ENCODE data around the gene AVPR2.
A peak's percentile ranks its signal among the peaks of the same experiment; 100 is the strongest.

Gene AVPR2

DNA sequence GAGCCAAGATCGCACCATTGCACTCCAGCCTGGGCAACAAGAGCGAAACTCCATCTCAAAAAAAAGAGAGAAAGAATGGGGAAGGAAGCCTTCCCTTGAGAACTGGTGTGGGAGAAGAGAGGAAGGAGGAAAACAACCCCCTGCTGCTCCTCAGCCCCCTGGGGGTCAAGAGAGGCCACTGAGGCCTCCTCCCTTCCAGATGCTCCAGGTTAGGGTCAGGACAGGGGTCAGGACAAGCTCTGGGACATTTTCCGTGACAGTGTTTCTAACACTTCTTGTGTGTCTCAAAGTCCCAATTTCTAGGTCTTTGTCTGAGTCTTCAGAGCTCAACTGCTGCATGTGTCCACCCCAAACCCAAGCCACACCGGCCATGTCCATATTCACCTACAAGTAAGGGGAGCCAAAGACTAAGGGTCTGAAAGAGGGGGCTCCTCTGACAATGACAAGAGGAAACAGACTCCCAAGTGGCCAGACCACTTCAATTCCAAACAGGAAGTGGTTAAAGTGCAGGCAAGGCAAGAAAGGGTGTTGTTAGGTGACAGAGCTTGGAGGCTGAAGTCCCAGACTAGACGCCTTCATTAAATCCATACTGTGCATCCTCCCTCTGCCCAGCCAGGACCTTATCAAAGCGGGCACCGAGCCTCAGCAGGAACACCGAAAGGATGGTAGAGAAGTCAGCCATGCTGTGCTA is 26.8 kb upstream of the AVPR2 start:
- no peak for DNase-seq
- TF ChIP-seq, protein P1, sequence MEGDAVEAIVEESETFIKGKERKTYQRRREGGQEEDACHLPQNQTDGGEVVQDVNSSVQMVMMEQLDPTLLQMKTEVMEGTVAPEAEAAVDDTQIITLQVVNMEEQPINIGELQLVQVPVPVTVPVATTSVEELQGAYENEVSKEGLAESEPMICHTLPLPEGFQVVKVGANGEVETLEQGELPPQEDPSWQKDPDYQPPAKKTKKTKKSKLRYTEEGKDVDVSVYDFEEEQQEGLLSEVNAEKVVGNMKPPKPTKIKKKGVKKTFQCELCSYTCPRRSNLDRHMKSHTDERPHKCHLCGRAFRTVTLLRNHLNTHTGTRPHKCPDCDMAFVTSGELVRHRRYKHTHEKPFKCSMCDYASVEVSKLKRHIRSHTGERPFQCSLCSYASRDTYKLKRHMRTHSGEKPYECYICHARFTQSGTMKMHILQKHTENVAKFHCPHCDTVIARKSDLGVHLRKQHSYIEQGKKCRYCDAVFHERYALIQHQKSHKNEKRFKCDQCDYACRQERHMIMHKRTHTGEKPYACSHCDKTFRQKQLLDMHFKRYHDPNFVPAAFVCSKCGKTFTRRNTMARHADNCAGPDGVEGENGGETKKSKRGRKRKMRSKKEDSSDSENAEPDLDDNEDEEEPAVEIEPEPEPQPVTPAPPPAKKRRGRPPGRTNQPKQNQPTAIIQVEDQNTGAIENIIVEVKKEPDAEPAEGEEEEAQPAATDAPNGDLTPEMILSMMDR (IDR thresholded peaks at IDR 0.05; ENCODE audit: low read depth, low read length), result no peak
- Histone ChIP-seq H3K27me3 (no peaks in the 10 kb centered on the region), H3K4me3 (ENCODE audit: low read depth, low read length) (no peak overlapping the region), H3K36me3 (peaks cover 10% of the 10 kb centered on the region), H3K9me3 (no peaks in the 10 kb centered on the region), H3K4me1 (peaks cover 47% of the 10 kb centered on the region)

DNA sequence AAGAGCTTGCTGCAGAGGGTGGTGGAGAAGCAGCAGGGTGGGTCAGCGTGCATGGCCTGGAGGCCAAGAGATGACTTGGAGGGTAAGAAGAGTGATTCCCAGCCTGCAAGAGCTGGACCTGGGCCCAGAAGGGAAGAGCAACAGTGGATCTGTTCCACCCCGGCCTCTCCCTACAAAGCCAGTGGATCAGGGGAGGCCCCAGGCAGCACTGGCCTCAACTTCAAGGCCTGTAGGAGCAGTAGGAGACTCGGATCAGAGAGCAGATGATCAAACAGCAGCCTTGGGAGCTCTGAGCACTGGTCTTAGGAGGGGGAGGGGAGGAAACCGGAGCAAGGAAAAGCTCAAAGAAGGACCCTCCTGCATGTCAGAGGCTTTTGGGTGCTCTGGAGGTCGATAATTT is 26.1 kb upstream of the AVPR2 start:
- DNase-seq, result no peak
- Histone ChIP-seq H3K9me3 (no peaks in the 10 kb centered on the region), H3K4me1 (peaks cover 45% of the 10 kb centered on the region), H3K36me3 (peaks cover 4% of the 10 kb centered on the region; the same call in 1 of the 2 replicates), H3K4me3 (ENCODE audit: low read depth, low read length) (peak overlapping the region; percentile 44), H3K27me3 (no peaks in the 10 kb centered on the region)
- TF ChIP-seq, protein P1 (IDR thresholded peaks at IDR 0.05; ENCODE audit: low read depth, low read length), result no peak

DNA sequence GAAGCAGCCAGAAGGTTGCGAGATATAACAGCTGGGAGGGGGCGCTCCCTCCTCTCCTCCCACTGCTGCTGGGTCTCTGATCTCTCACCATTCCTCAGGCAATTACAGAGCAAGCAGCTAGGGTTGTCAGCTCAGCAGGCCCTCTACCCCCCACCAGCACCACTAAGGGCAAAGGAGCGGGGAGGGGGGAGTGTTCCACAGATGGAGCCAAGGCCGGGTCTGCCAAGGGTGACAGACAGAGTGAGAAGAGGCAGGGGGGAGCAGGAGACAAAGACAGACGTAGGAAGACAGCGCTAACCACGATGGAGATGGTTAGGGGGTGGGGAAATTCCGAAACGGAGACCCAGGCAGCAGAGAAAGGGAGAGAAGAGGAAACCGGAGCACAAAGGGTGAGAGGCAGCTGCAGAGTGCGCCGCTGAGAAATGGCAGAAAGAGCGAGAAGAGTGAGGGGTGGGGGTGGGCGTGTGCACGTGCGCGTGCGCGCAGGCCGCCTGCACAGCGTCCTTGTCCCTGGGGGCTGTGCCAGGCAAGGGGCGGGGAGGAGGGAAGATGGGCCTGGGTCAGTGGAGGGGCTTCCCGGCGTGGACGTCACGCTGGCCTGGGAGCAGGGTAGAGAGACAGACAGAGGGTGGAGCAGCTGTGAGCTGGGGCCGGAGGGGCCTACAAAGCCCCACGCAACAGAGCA is 25.4 kb upstream of the AVPR2 start:
- Histone ChIP-seq H3K4me3 (ENCODE audit: low read depth, low read length) (peak overlapping the region; percentile 44), H3K9me3 (no peaks in the 10 kb centered on the region), H3K27me3 (no peaks in the 10 kb centered on the region), H3K36me3 (peaks cover 7% of the 10 kb centered on the region; the same call in 1 of the 2 replicates), H3K4me1 (peaks cover 45% of the 10 kb centered on the region)
- peak; percentile 63 for DNase-seq
- TF ChIP-seq, protein P1 (IDR thresholded peaks at IDR 0.05; ENCODE audit: low read depth, low read length), result peak; percentile 25

DNA sequence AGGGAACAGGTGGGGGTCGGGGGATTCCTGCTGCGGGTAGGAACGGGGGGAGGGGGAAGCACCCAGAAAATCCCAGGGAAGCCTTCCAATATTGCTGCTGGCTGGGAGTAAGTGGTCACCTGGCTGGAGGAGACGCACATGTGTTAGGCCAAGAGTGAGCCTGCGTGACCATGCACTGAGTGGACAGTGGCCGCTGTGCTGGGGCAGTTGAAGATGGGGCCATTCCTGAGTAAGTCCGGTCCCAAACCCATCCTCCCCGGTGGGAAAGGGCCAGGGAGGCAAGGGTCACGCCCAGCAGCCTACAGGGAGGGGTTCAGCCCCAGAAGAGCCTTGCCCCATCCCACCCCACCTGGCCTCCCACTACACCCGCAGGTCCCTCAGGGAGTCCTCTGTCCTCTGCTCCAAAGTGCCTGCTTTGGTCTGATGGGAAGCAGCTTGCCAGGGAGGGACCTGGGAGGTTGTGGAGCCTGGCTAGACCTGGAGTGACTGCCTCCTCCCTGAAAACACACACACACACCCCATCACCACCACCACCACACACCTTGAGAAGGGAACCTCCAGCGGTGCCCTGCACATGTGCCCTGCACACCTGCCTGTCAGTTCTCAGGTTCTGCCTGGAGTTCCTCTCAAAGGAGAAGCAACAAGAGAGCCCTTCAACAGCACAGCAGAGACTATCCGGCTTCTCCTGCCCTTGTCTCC is 24.6 kb upstream of the AVPR2 start:
- peaks cover 45% of the 10 kb centered on the region for H3K4me1 ChIP-seq
- no peak for DNase-seq
- no peaks in the 10 kb centered on the region for H3K9me3 ChIP-seq
- H3K36me3 ChIP-seq, result peaks cover 7% of the 10 kb centered on the region; the same call in 1 of the 2 replicates
- H3K4me3 ChIP-seq (ENCODE audit: low read depth, low read length), result no peak overlapping the region
- TF ChIP-seq, protein P1 (IDR thresholded peaks at IDR 0.05; ENCODE audit: low read depth, low read length), result no peak
- H3K27me3 ChIP-seq, result no peaks in the 10 kb centered on the region

DNA sequence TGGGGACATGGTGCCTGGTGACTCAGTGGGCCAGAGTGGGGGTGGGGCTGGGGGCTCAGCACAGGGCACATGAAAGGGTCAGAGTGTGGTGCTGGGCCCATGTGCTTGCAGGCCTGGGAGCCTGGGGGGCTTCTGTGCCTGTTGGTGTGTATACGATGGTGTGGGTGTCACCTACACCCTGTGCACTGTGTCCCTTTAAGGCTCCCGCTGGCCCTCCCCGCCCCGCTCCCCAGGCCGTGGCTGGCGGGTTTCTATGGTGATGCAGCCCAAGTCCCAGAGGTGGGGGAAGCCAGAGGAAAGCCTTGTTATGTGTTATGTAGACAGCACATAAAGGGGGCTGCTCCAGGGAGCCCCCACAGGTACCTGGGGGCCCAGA is 24.0 kb upstream of the AVPR2 start:
- Histone ChIP-seq H3K9me3 (no peaks in the 10 kb centered on the region), H3K4me1 (peaks cover 45% of the 10 kb centered on the region), H3K27me3 (no peaks in the 10 kb centered on the region), H3K4me3 (ENCODE audit: low read depth, low read length) (no peak overlapping the region), H3K36me3 (peaks cover 7% of the 10 kb centered on the region; the same call in 1 of the 2 replicates)
- TF ChIP-seq, protein P1 (IDR thresholded peaks at IDR 0.05; ENCODE audit: low read depth, low read length), result no peak
- DNase-seq, result no peak

All from BE2C (cell line).